ENCODE results near the gene CACNA1B.

CACNA1B gene

GRCh38 chr9:138010861-138011260, 133.3 kb downstream of the CACNA1B start:
- H2AFZ ChIP-seq (ENCODE audit: low read depth) = no peak overlapping the region
- H3K4me2 ChIP-seq = no peak overlapping the region
- H3K79me2 ChIP-seq (ENCODE audit: insufficient read depth, low read depth) = no peaks in the 10 kb centered on the region
- TF ChIP-seq CTCF (conservative IDR thresholded peaks at IDR 0.05; ENCODE audit: low read depth, low read length) = no peak
- no peaks in the 10 kb centered on the region for H3K27me3 ChIP-seq (ENCODE audit: insufficient read depth, low read depth)
- H4K20me1 ChIP-seq (ENCODE audit: insufficient read depth) = no peaks in the 10 kb centered on the region
- H3K9ac ChIP-seq = no peak overlapping the region
- H3K36me3 ChIP-seq (ENCODE audit: insufficient read depth) = no peaks in the 10 kb centered on the region
- no peak overlapping the region for H3K4me3 ChIP-seq (IDR thresholded peaks at IDR 0.05; ENCODE audit: insufficient read depth, low read depth, low read length)
- no peaks in the 10 kb centered on the region for H3K4me1 ChIP-seq (ENCODE audit: low read depth, poor library complexity, severe bottlenecking)
- H3K27ac ChIP-seq = no peak overlapping the region

- Histone ChIP-seq H2AFZ (ENCODE audit: low read depth) (no peak overlapping the region), H3K27ac (no peak overlapping the region), H4K20me1 (ENCODE audit: insufficient read depth) (no peaks in the 10 kb centered on the region), H3K4me2 (no peak overlapping the region), H3K79me2 (ENCODE audit: insufficient read depth, low read depth) (no peaks in the 10 kb centered on the region), H3K9ac (no peak overlapping the region), H3K27me3 (ENCODE audit: insufficient read depth, low read depth) (no peaks in the 10 kb centered on the region), H3K4me3 (IDR thresholded peaks at IDR 0.05; ENCODE audit: insufficient read depth, low read depth, low read length) (no peak overlapping the region), H3K36me3 (ENCODE audit: insufficient read depth) (no peaks in the 10 kb centered on the region), H3K4me1 (ENCODE audit: low read depth, poor library complexity, severe bottlenecking) (no peaks in the 10 kb centered on the region)
- TF ChIP-seq CTCF (conservative IDR thresholded peaks at IDR 0.05; ENCODE audit: low read depth, low read length) = no peak
These were observed 134.4 kb downstream of the CACNA1B start for GRCh38 chr9:138011951-138012500.

- no peaks in the 10 kb centered on the region for H3K36me3 ChIP-seq (ENCODE audit: insufficient read depth)
- no peak overlapping the region for H3K9ac ChIP-seq
- H3K4me1 ChIP-seq (ENCODE audit: low read depth, poor library complexity, severe bottlenecking) = no peaks in the 10 kb centered on the region
- H3K4me3 ChIP-seq (IDR thresholded peaks at IDR 0.05; ENCODE audit: insufficient read depth, low read depth, low read length) = no peak overlapping the region
- no peak overlapping the region for H3K27ac ChIP-seq
- TF ChIP-seq CTCF (conservative IDR thresholded peaks at IDR 0.05; ENCODE audit: low read depth, low read length) = no peak
- no peak overlapping the region for H3K4me2 ChIP-seq
- no peaks in the 10 kb centered on the region for H3K79me2 ChIP-seq (ENCODE audit: insufficient read depth, low read depth)
- H2AFZ ChIP-seq (ENCODE audit: low read depth) = no peak overlapping the region
- H4K20me1 ChIP-seq (ENCODE audit: insufficient read depth) = no peaks in the 10 kb centered on the region
- no peaks in the 10 kb centered on the region for H3K27me3 ChIP-seq (ENCODE audit: insufficient read depth, low read depth)
These were observed 135.7 kb downstream of the CACNA1B start for GRCh38 chr9:138013273-138013672.

GRCh38 chr9:138013836-138014562, 136.4 kb downstream of the CACNA1B start:
- H3K36me3 ChIP-seq (ENCODE audit: insufficient read depth) = no peaks in the 10 kb centered on the region

More at GRCh38 chr9:138013836-138014562, 136.4 kb downstream of the CACNA1B start:
- TF ChIP-seq CTCF (conservative IDR thresholded peaks at IDR 0.05; ENCODE audit: low read depth, low read length) = no peak
- Histone ChIP-seq H3K4me1 (ENCODE audit: low read depth, poor library complexity, severe bottlenecking) (no peaks in the 10 kb centered on the region), H3K4me2 (no peak overlapping the region), H3K79me2 (ENCODE audit: insufficient read depth, low read depth) (no peaks in the 10 kb centered on the region), H3K9ac (no peak overlapping the region), H3K4me3 (IDR thresholded peaks at IDR 0.05; ENCODE audit: insufficient read depth, low read depth, low read length) (no peak overlapping the region), H2AFZ (ENCODE audit: low read depth) (no peak overlapping the region), H3K27ac (no peak overlapping the region), H4K20me1 (ENCODE audit: insufficient read depth) (no peaks in the 10 kb centered on the region), H3K27me3 (ENCODE audit: insufficient read depth, low read depth) (no peaks in the 10 kb centered on the region)

Measured in KMS-11 (cell line).